ENCODE data around the gene PPIG.
"Not testable (repeated sequence)": the region's sequence is repeated elsewhere in the genome, so short reads cannot be mapped to it uniquely, and the experiment has no call there.

The PPIG gene

GRCh38 chr2:169590804-169591203 is 6.7 kb downstream of the PPIG start:
- DNase-seq (ENCODE audit: low spot score): no peak

GRCh38 chr2:169596546-169596945 is 12.4 kb downstream of the PPIG start:
- not testable (repeated sequence) for DNase-seq (ENCODE audit: low spot score)

GRCh38 chr2:169598982-169599381 is 14.8 kb downstream of the PPIG start:
- no peak for DNase-seq (ENCODE audit: low spot score)

- DNase-seq (ENCODE audit: low spot score): no peak
Measured at GRCh38 chr2:169599568-169599967, 15.4 kb downstream of the PPIG start.

- no peak for DNase-seq (ENCODE audit: low spot score)
Measured at GRCh38 chr2:169609264-169609663, 25.1 kb downstream of the PPIG start.

GRCh38 chr2:169613876-169614275 is 29.7 kb downstream of the PPIG start:
- no peak for DNase-seq (ENCODE audit: low spot score)

- not testable (repeated sequence) for DNase-seq (ENCODE audit: low spot score)
Measured at GRCh38 chr2:169615982-169616381, 31.8 kb downstream of the PPIG start.

GRCh38 chr2:169619946-169620345 is 35.8 kb downstream of the PPIG start:
- DNase-seq (ENCODE audit: low spot score): no peak

- DNase-seq (ENCODE audit: low spot score): no peak
Measured at GRCh38 chr2:169620509-169620908, 36.4 kb downstream of the PPIG start.

GRCh38 chr2:169623235-169623634 is 39.1 kb downstream of the PPIG start:
- no peak for DNase-seq (ENCODE audit: low spot score)

- DNase-seq (ENCODE audit: low spot score): no peak
Measured at GRCh38 chr2:169625781-169626180, 41.6 kb downstream of the PPIG start.

- no peak for DNase-seq (ENCODE audit: low spot score)
Measured at GRCh38 chr2:169636440-169637097, 52.4 kb downstream of the PPIG start.

GRCh38 chr2:169637620-169638019 is 53.5 kb downstream of the PPIG start:
- DNase-seq (ENCODE audit: low spot score): no peak

- DNase-seq (ENCODE audit: low spot score): no peak
Measured at GRCh38 chr2:169640104-169640503, 56.0 kb downstream of the PPIG start.

GRCh38 chr2:169641464-169641863 is 57.3 kb downstream of the PPIG start:
- peak; percentile 18 for DNase-seq (ENCODE audit: low spot score)

- no peak for DNase-seq (ENCODE audit: low spot score)
Measured at GRCh38 chr2:169644173-169644572, 60.0 kb downstream of the PPIG start.

- DNase-seq (ENCODE audit: low spot score): no peak
Measured at GRCh38 chr2:169647496-169647895, 63.3 kb downstream of the PPIG start.

GRCh38 chr2:169649278-169649677 is 65.1 kb downstream of the PPIG start:
- no peak for DNase-seq (ENCODE audit: low spot score)

- no peak for DNase-seq (ENCODE audit: low spot score)
Measured at GRCh38 chr2:169653636-169654035, 69.5 kb downstream of the PPIG start.

GRCh38 chr2:169656164-169656563 is 72.0 kb downstream of the PPIG start:
- no peak for DNase-seq (ENCODE audit: low spot score)

GRCh38 chr2:169658877-169659276 is 74.7 kb downstream of the PPIG start:
- no peak for DNase-seq (ENCODE audit: low spot score)

GRCh38 chr2:169659320-169659719 is 75.2 kb downstream of the PPIG start:
- DNase-seq (ENCODE audit: low spot score): no peak

GRCh38 chr2:169661265-169661664 is 77.1 kb downstream of the PPIG start:
- DNase-seq (ENCODE audit: low spot score): no peak

GRCh38 chr2:169662744-169663143 is 78.6 kb downstream of the PPIG start:
- DNase-seq (ENCODE audit: low spot score): no peak
